Memory B cell (primary cell): ENCODE results near the gene PHGDH.
A peak's percentile ranks its signal among the peaks of the same experiment; 100 is the strongest.

Source experiments
- ATAC-seq: fragments of 150-1000 bp; cut with Tn5 transposase; 2 replicates; pipeline ENCODE4 v1.10.0; 2021; ENCODE audit warnings: low read depth, mild to moderate bottlenecking, moderate library complexity
- DNase-seq, 2 donors: peaks; one replicate each; pipeline ENCODE4 v3.0.0; 2022; ENCODE audit warnings: low spot score in 2 of 2
- H3K27ac Mint-ChIP-seq: one replicate; pipeline ENCODE4 v1.8.0; 2022; ENCODE audit warnings: mild to moderate bottlenecking, moderate library complexity, mixed read lengths
- H3K27me3 Mint-ChIP-seq: one replicate; pipeline ENCODE4 v1.8.0; 2022; ENCODE audit warnings: mixed read lengths
- H3K36me3 Mint-ChIP-seq: one replicate; pipeline ENCODE4 v1.8.0; 2022; ENCODE audit warnings: mild to moderate bottlenecking, mixed read lengths
- H3K4me1 Mint-ChIP-seq: one replicate; pipeline ENCODE4 v1.8.0; 2022; ENCODE audit warnings: mixed read lengths
- H3K4me3 Mint-ChIP-seq: one replicate; pipeline ENCODE4 v1.8.0; 2022; ENCODE audit warnings: mild to moderate bottlenecking, moderate library complexity, mixed read lengths
- H3K9me3 Mint-ChIP-seq: one replicate; pipeline ENCODE4 v1.8.0; 2022; ENCODE audit warnings: mixed read lengths

Gene PHGDH

GRCh38 chr1:119712342-119713038, 756 bp downstream of the PHGDH start:
- H3K36me3 Mint-ChIP-seq = no peaks in the 10 kb centered on the region
- ATAC-seq (peak; percentile 50), DNase-seq (peak in 1 of 2 donors; percentile 17)
- peak overlapping the region; percentile 43 for H3K27ac Mint-ChIP-seq
- H3K4me1 Mint-ChIP-seq = peaks cover 16% of the 10 kb centered on the region
- H3K4me3 Mint-ChIP-seq = peak overlapping the region; percentile 87
- H3K9me3 Mint-ChIP-seq = no peaks in the 10 kb centered on the region
- H3K27me3 Mint-ChIP-seq = peaks cover 3% of the 10 kb centered on the region

- Mint-ChIP-seq H3K36me3 (no peaks in the 10 kb centered on the region), H3K27ac (peak overlapping the region; percentile 43), H3K27me3 (peaks cover 3% of the 10 kb centered on the region), H3K4me3 (peak overlapping the region; percentile 78), H3K9me3 (no peaks in the 10 kb centered on the region), H3K4me1 (peaks cover 16% of the 10 kb centered on the region)
- DNase-seq = no peak
- ATAC-seq = no peak
Observed at GRCh38 chr1:119713039-119713748, 1.5 kb downstream of the PHGDH start.

GRCh38 chr1:119713749-119714456, 2.2 kb downstream of the PHGDH start:
- Mint-ChIP-seq H3K36me3 (no peaks in the 10 kb centered on the region), H3K27ac (no peak overlapping the region), H3K27me3 (peaks cover 3% of the 10 kb centered on the region), H3K9me3 (no peaks in the 10 kb centered on the region), H3K4me3 (no peak overlapping the region), H3K4me1 (peaks cover 16% of the 10 kb centered on the region)
- DNase-seq = no peak
- ATAC-seq = no peak

- H3K4me3 Mint-ChIP-seq = no peak overlapping the region
Observed at GRCh38 chr1:119714583-119714982, 2.8 kb downstream of the PHGDH start.

GRCh38 chr1:119715542-119715941, 3.8 kb downstream of the PHGDH start:
- Mint-ChIP-seq H3K4me3 (no peak overlapping the region), H3K4me1 (peaks cover 16% of the 10 kb centered on the region), H3K27ac (no peak overlapping the region), H3K9me3 (no peaks in the 10 kb centered on the region), H3K36me3 (no peaks in the 10 kb centered on the region), H3K27me3 (peaks cover 2% of the 10 kb centered on the region)
- ATAC-seq (no peak), DNase-seq (no peak)

More at GRCh38 chr1:119714583-119714982, 2.8 kb downstream of the PHGDH start:
- no peak for DNase-seq
- Mint-ChIP-seq H3K27ac (no peak overlapping the region), H3K9me3 (no peaks in the 10 kb centered on the region), H3K36me3 (no peaks in the 10 kb centered on the region), H3K4me1 (peaks cover 16% of the 10 kb centered on the region), H3K27me3 (peaks cover 3% of the 10 kb centered on the region)
- ATAC-seq = no peak

GRCh38 chr1:119718409-119718808, 6.7 kb downstream of the PHGDH start:
- H3K9me3 Mint-ChIP-seq = no peaks in the 10 kb centered on the region
- H3K4me1 Mint-ChIP-seq = peaks cover 5% of the 10 kb centered on the region

GRCh38 chr1:119718972-119719371, 7.2 kb downstream of the PHGDH start:
- Mint-ChIP-seq H3K4me1 (peaks cover 5% of the 10 kb centered on the region), H3K4me3 (no peak overlapping the region), H3K9me3 (no peaks in the 10 kb centered on the region), H3K27ac (no peak overlapping the region), H3K36me3 (no peaks in the 10 kb centered on the region), H3K27me3 (no peaks in the 10 kb centered on the region)
- ATAC-seq (no peak), DNase-seq (no peak)

More at GRCh38 chr1:119718409-119718808, 6.7 kb downstream of the PHGDH start:
- DNase-seq (no peak), ATAC-seq (no peak)
- H3K36me3 Mint-ChIP-seq = no peaks in the 10 kb centered on the region
- no peak overlapping the region for H3K4me3 Mint-ChIP-seq
- H3K27ac Mint-ChIP-seq = no peak overlapping the region
- H3K27me3 Mint-ChIP-seq = no peaks in the 10 kb centered on the region

GRCh38 chr1:119720866-119721440, 9.2 kb downstream of the PHGDH start:
- no peaks in the 10 kb centered on the region for H3K9me3 Mint-ChIP-seq
- H3K4me1 Mint-ChIP-seq = no peaks in the 10 kb centered on the region
- DNase-seq = no peak
- H3K27ac Mint-ChIP-seq = no peak overlapping the region
- peaks cover 3% of the 10 kb centered on the region for H3K36me3 Mint-ChIP-seq
- no peak overlapping the region for H3K4me3 Mint-ChIP-seq
- H3K27me3 Mint-ChIP-seq = no peaks in the 10 kb centered on the region
- no peak for ATAC-seq

GRCh38 chr1:119721896-119722295, 10.2 kb downstream of the PHGDH start:
- DNase-seq (no peak), ATAC-seq (no peak)
- Mint-ChIP-seq H3K27ac (no peak overlapping the region), H3K4me3 (no peak overlapping the region), H3K27me3 (no peaks in the 10 kb centered on the region), H3K9me3 (no peaks in the 10 kb centered on the region), H3K4me1 (no peaks in the 10 kb centered on the region), H3K36me3 (peaks cover 3% of the 10 kb centered on the region)

GRCh38 chr1:119724611-119725218, 13.0 kb downstream of the PHGDH start:
- Mint-ChIP-seq H3K9me3 (no peaks in the 10 kb centered on the region), H3K36me3 (peaks cover 3% of the 10 kb centered on the region), H3K4me1 (peaks cover 2% of the 10 kb centered on the region), H3K27ac (no peak overlapping the region), H3K27me3 (no peaks in the 10 kb centered on the region), H3K4me3 (no peak overlapping the region)
- no peak for ATAC-seq
- no peak for DNase-seq

- Mint-ChIP-seq H3K27me3 (no peaks in the 10 kb centered on the region), H3K36me3 (peaks cover 6% of the 10 kb centered on the region), H3K4me1 (peaks cover 2% of the 10 kb centered on the region), H3K4me3 (no peak overlapping the region), H3K27ac (no peak overlapping the region), H3K9me3 (no peaks in the 10 kb centered on the region)
- ATAC-seq (no peak), DNase-seq (no peak)
Observed at GRCh38 chr1:119725626-119726025, 13.9 kb downstream of the PHGDH start.

- Mint-ChIP-seq H3K27me3 (no peaks in the 10 kb centered on the region), H3K27ac (no peak overlapping the region), H3K4me3 (no peak overlapping the region)
Observed at GRCh38 chr1:119727991-119728390, 16.3 kb downstream of the PHGDH start.

GRCh38 chr1:119729044-119729443, 17.3 kb downstream of the PHGDH start:
- DNase-seq = no peak
- peaks cover 2% of the 10 kb centered on the region for H3K4me1 Mint-ChIP-seq

More at GRCh38 chr1:119727991-119728390, 16.3 kb downstream of the PHGDH start:
- peaks cover 2% of the 10 kb centered on the region for H3K4me1 Mint-ChIP-seq
- H3K9me3 Mint-ChIP-seq = no peaks in the 10 kb centered on the region
- H3K36me3 Mint-ChIP-seq = peaks cover 6% of the 10 kb centered on the region
- DNase-seq (no peak), ATAC-seq (peak; percentile 21)

More at GRCh38 chr1:119729044-119729443, 17.3 kb downstream of the PHGDH start:
- Mint-ChIP-seq H3K36me3 (peaks cover 7% of the 10 kb centered on the region), H3K27me3 (no peaks in the 10 kb centered on the region), H3K9me3 (no peaks in the 10 kb centered on the region), H3K4me3 (no peak overlapping the region), H3K27ac (no peak overlapping the region)
- ATAC-seq = no peak
